Stimulated activated CD4-positive, alpha-beta T cell treated with anti-CD3 and anti-CD28 coated beads, Interleukin-1b, Interleukin-23, amount 100 ng/mL, for 24 hours (primary cell): ENCODE data around the gene CSTPP1.
"Not testable (repeated sequence)": the region's sequence is repeated elsewhere in the genome, so short reads cannot be mapped to it uniquely, and the experiment has no call there.

Source experiments
- DNase-seq, 4 experiments: peaks; one replicate each; pipeline ENCODE4 v3.0.0-alpha.2; 2020; ENCODE audit warnings: low read depth in 4 of 4, low spot score in 1 of 4

Gene CSTPP1

DNA sequence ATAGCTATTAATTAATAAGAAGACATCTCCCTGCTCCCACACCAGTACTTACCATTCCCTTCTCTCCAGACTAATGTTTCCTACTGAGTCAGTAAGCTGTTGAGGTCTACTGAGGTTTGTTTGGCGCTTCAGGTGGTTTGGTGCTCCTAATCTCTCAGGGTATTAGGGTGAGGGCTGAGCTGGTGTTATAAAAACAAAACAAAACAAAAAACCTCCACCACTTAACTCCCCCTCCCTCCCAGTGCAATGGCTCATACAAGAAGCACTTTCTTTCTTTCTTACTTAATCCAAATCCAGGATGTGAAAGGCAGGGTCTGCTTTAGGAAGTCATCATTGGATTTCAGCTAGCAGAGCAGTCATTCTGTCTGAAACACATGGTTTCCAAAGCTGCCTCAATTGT is 15.3 kb downstream of the CSTPP1 start:
- no peak for DNase-seq

DNA sequence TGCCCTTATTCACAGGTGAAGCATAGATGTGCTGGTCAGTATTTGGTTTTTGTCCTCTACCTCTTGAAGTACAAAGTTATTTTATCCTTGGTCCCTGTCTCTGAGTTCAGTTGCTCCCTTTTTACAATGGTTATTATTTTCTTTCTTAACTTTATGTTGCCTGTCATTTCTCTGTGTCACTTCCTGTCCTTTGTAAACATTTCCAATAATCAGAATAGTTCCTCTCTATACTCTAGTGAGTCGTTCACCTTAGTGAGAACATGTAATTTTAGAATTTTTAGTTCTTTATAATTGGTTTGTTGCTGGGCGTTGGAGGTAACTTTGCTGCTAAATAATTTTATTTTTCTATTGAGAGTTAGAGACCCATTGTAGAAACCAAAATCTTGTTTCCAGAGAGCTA is 16.0 kb downstream of the CSTPP1 start:
- no peak for DNase-seq

DNA sequence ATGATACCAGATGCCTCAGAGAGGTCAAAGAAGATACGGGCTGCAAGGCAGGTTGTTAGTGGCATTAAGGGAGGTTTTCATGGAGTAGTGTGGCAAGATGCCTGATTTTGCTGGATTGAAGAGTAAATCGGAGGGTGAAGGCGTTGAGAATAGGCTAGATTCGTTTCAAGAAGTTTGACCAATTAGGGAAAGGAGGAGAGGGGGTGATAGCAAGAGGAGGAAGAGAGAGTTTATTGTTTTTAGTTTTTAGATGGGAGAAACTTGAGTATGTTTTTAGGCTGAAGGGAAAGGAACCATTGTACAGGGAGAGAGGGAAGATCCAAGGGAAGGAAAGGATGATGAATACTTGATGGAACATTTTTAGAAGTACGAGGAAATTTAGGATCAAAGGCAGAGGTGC is 16.5 kb downstream of the CSTPP1 start:
- no peak for DNase-seq

DNA sequence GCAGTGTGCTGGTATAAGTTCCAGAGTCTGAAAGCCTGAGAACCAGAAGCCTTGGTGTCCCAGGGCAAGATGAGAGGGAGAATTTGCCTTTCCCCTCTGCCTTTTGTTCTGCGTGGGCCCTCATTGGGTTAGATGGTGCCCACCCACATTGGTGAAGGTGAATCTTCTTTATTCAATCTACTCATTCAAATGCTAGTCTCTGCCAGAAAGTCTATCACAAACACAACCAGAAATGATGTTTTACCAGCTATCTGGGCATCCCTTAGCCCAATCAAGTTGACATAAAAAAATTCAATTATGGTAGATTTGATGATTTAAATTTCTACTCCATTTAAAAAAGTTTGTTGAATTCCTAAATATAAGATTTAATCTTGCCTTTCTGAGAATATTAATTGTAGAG is 22.2 kb downstream of the CSTPP1 start:
- DNase-seq, result no peak

DNA sequence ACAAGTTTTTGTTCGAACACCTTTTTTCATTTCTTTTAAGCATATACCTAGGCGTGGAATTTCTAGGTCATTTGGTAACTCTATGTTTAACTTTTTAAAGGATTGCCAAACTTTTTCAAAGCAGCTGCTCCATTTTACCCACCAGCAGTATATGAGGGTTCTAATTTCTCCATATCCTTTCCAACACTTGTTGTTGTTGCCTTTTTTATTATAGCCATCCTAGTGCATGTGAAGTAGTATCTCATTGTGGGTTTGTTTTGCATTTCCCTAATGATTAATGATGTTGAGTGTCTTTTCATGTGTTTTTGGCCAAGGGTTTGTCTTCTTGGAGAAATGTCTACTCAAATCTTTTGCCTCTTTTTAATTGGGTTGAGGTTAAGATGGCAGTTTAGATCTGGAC is 24.5 kb downstream of the CSTPP1 start:
- DNase-seq, result no peak

- not testable (repeated sequence) for DNase-seq
Observed at GRCh38 chr11:46961886-46962285, 25.3 kb downstream of the CSTPP1 start.

GRCh38 chr11:46963844-46964243 is 27.3 kb downstream of the CSTPP1 start:
- no peak for DNase-seq

DNA sequence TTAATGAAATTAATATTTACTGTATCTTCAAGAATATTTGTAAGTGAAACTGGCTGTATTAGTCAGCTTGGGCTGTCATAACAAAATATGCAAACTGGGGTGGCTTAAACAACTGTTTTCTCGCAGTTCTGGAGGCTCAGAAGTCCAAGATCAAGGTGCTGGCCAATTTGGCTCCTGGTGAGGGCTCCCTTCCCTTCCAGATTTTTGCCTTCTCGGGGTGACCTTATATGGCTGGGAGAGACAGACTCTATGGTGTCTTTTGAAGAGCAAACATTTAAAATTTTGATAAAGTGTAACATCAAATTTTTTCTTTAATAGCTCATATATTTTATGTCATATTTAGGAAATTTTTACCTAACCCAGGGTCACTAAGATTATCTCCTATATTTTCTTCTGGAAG is 30.2 kb downstream of the CSTPP1 start:
- no peak for DNase-seq

GRCh38 chr11:46967962-46968361 is 31.4 kb downstream of the CSTPP1 start:
- DNase-seq, result no peak

DNA sequence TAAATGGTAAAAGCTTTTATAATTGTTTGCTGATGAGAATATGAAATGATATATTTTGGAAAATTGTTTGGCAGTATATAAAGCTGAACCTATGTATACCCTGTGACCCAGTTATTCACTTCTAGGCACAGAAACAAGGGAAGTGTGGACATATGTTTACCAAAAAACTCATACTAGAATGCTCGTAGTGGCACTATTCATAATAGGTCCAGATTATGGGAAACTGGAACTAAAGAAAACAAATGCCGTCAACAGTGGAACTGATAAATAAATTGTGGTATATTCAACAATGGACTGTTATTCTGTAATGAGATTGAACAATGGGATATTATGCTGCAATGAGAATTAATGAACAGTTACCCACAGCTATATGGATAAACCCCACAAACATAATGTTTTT is 32.8 kb downstream of the CSTPP1 start:
- DNase-seq, result no peak

DNA sequence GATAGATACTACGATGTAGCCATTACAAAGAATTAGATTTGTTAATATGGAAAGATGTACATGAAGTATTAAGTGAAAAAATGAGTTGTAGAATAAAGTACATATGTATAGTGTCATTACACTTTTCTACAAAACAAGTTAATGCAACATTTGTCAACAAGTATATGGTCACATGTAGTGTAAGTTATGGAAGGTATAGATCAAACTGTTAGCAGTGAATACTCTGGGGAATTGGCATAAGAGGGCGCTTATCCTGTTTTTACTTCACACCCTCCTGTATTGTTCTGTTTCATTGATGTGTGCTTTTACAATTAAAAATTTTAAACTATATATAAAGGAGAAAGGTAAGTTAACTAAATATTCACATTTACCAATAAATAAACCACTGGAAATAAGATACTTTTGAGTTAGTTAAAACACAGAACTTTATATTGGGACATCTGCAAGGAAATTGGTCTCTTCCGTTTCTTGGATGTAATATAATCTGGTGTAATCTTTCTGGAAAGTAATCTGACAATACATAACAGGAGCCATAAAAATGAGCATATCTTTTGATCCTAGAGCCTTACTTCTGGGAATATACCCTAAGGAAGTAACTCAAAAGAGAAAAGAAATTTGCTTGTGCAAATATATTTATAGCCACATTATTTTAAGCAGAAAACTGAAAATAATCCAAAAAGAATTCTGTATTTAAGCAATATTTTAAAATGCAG is 34.5 kb downstream of the CSTPP1 start:
- DNase-seq, result no peak

DNA sequence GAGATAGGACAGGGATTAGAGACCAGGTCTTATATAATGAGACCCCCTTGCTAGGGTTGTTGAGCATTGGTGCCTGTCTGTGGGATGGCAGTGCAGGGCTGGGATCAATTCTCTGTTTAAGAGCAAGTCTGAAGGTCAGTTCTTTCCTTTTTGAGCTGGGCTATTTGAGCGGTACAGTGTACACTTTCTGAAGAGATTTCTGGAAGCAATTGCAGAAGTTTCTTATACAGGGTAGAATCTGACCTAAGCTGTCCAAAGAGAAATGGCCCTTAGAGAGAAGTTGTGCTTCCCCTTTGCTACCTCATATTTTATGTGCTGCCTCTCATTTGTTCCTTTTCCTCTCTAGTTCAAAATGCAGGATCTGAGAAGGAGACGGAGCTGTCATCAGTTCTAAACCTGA is 35.8 kb downstream of the CSTPP1 start:
- DNase-seq, result no peak

GRCh38 chr11:46972821-46973220 is 36.3 kb downstream of the CSTPP1 start:
- DNase-seq, result no peak

DNA sequence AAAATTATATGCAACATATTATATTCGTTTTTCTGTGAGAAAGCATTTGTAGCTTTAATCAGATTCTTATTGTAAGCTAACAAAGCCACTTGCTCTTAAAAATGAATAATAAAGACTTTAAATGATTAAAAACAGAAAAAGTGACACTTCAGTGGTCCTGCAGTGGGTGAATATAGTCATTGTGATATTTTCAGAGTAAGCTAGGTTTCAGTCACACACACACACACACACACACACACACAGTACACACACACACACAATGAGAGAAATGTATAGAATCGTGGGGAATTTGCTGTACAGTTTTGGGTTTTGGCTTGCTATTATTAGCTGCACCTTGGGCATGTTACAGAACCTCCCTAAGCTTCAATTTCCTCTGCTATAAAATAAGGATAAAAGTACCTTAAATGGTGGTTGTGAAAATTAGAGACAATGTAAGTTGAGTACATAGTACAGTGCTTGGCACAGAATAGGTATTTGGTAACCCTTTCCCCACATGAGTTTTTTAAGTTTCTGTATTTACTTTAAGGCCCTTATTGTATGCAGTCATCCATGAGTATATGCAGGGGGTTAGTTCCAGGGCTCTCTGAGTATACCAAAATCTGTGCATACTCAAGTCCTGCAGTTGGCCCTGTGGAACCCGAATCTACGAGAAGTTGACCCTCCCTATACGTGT is 39.8 kb downstream of the CSTPP1 start:
- no peak for DNase-seq

DNA sequence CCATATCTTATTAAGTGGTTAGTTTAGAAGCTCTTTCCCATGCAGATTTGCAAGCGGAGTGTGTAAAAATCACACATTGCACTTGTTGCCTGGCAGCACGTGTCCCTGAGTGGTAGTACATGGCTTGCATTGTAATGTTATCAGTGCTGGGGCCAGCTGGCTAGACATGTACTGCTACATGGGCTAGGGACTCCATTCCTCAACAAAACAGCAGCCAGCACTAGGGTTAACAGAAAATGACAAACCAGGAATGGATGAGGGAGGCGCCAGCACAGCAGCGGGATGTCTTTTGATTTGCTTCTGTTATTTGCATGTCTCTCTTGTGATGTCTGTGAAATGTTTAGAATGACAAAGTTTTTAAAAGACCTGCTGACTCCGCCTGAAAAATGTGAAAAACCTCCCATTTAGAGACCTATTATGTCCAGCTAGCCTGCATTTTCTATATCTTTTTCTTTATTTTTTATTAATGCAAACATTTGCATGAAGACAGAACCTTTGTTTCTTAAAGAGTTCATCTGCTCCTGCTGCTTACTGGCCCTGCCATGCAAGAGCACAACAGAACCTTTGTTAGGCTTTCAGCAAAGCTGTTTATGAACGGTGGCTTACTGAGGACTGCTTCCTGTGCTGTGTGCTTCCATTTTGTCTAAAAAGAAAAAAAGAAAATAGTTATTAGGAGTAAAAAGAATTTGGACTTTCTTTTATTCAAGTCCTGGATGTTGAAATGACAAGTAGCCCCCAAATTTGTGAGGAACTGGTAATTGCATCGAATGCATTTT is 40.7 kb downstream of the CSTPP1 start:
- DNase-seq, result no peak

- DNase-seq, result no peak
Observed at GRCh38 chr11:46978005-46978491, 41.5 kb downstream of the CSTPP1 start.

- DNase-seq, result no peak
Observed at GRCh38 chr11:46979358-46979757, 42.8 kb downstream of the CSTPP1 start.

- no peak for DNase-seq
Observed at GRCh38 chr11:46981436-46981835, 44.9 kb downstream of the CSTPP1 start.

GRCh38 chr11:46982797-46983452 is 46.4 kb downstream of the CSTPP1 start:
- DNase-seq, result no peak

DNA sequence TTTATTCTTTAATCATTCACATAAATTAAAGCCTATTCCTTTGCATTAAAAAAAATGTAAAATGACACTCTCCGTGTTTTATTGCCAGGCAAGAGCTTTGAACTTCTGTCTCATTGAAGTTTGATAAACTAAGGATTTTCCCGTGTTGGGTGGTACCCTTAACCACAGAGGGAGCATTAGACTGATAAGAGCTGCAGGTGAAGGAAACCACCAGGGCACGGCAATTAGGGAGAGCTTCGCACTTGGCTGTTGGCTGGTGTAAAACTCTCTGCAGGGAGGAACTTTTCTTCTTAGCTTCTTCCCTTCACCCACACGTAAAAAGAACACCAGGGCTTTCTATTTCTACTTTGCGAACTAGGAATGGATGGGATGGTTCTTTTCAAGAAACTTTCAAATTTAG is 47.0 kb downstream of the CSTPP1 start:
- DNase-seq, result no peak

DNA sequence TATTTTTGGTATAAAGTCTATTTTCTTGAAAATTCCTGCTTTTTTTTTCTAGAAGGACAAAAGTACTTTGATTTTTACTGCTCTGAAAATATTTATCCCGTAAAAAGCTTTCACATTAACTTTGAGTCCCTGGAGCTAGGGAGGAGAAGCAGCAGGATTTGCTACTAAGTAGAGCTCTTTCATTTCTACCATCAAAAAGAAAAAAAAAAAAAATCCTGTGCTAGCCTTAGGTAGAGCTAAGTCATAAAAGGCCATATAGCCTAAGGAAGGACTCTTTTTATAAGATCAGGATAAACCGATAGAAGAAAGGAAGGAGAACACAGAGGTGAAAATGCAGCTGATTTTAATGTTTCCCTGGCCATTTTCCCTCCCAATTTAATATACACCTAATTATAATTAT is 48.0 kb downstream of the CSTPP1 start:
- no peak for DNase-seq

- no peak for DNase-seq
Observed at GRCh38 chr11:46984987-46985386, 48.4 kb downstream of the CSTPP1 start.
